GM12891 (cell line): ENCODE results near the gene MYF5. TPM values are rescaled to one million over a fixed set of nuclear protein-coding genes. Genes with fewer than 3 reads are reported as not detected.
"Not testable (repeated sequence)": the region's sequence is repeated elsewhere in the genome, so short reads cannot be mapped to it uniquely, and the experiment has no call there.

Source experiments
- DNase-seq: peaks from one replicate; pipeline ENCODE4 v3.0.0; 2011; ENCODE audit warnings: low spot score; ENCODE audit not compliant: insufficient read length
- FAIRE-seq: peaks from 2 replicates; lab custom pipeline; 2011; peaks lifted over from hg19 to GRCh38; lab: Jason Lieb, UNC
- PAX5 ChIP-seq: IDR thresholded peaks from 2 replicates; pipeline ENCODE4 v1.6.1; 2011; ENCODE audit warnings: low read length, moderate library complexity, mild to moderate bottlenecking; ENCODE audit not compliant: insufficient read depth, severe bottlenecking
- POLR2A ChIP-seq: IDR thresholded peaks from 2 replicates; pipeline ENCODE4 v1.6.1; 2011; ENCODE audit warnings: low read depth, low read length, control low read depth
- POLR2AphosphoS5 ChIP-seq: IDR thresholded peaks from 2 replicates; pipeline ENCODE4 v1.6.1; 2011; ENCODE audit warnings: low read depth, low read length, control low read depth
- POU2F2 ChIP-seq: IDR thresholded peaks from 2 replicates; pipeline ENCODE4 v1.6.1; 2011; ENCODE audit warnings: low read depth, mild to moderate bottlenecking, control low read depth, low read length, moderate library complexity
- SPI1 ChIP-seq: IDR thresholded peaks from 2 replicates; pipeline ENCODE4 v1.6.1; 2011; ENCODE audit warnings: low read depth, low read length, control low read depth
- TAF1 ChIP-seq: IDR thresholded peaks from 2 replicates; pipeline ENCODE4 v1.6.1; 2011; ENCODE audit warnings: low read depth, low read length, control low read depth
- polyA plus RNA-seq: library from polyadenylated mRNA; unstranded; fragments of >200 nt; gene quantifications from one replicate; pipeline ENCODE4 v1.2.1, GENCODE V29; 2012; ENCODE audit warnings: low read depth, missing spikeins, inconsistent platforms; ENCODE audit not compliant: missing spikeins

MYF5 gene
- polyA plus RNA-seq: not detected

- TF ChIP-seq PAX5: no peak
- TF ChIP-seq POLR2A: no peak
- no peak for TF ChIP-seq SPI1
- no peak for TF ChIP-seq TAF1
- no peak for TF ChIP-seq POU2F2
- TF ChIP-seq POLR2AphosphoS5: no peak
- no peak for DNase-seq
- no peak for FAIRE-seq
Measured at GRCh38 chr12:80716696-80717469, at the start of gene MYF5. Gene MYF5 (plus strand): TSS chr12:80716912. CDS start chr12:80717064, 152 bp downstream.

GRCh38 chr12:80670214-80670613 lies 46.5 kb upstream of the MYF5 start:
- TF ChIP-seq POU2F2: no peak
- no peak for TF ChIP-seq POLR2AphosphoS5
- TF ChIP-seq POLR2A: no peak
- TF ChIP-seq SPI1: no peak
- TF ChIP-seq TAF1: no peak
- TF ChIP-seq PAX5: no peak
- DNase-seq (no peak), FAIRE-seq (no peak)

GRCh38 chr12:80676042-80676636 lies 40.6 kb upstream of the MYF5 start:
- FAIRE-seq: not testable (repeated sequence)

GRCh38 chr12:80676856-80677255 lies 39.9 kb upstream of the MYF5 start:
- TF ChIP-seq SPI1: no peak
- TF ChIP-seq POLR2AphosphoS5: no peak
- TF ChIP-seq POU2F2: no peak
- TF ChIP-seq PAX5: no peak
- TF ChIP-seq TAF1: no peak
- FAIRE-seq (no peak), DNase-seq (no peak)

More at GRCh38 chr12:80676042-80676636, 40.6 kb upstream of the MYF5 start:
- DNase-seq: not testable (repeated sequence)

DNA sequence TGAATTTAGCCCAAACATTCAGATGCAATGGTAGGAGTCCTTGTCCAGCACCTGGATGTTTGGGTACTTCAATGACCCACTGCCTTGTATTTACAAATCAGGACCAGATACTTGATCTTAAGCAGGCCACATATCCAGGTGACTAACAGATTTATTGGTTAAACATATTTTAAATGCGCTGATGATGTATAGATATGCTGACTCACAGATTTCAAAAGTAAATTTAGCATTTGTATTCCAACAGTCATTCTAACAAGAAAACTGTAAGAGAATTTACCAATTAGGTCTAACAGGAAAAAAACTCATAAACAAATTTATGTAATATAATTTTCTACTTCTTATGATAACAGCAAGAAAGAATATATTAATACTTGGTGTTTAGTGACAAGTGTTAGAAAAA lies 38.7 kb upstream of the MYF5 start:
- DNase-seq (no peak), FAIRE-seq (no peak)
- TF ChIP-seq POLR2A (no peak), SPI1 (no peak), TAF1 (no peak), POU2F2 (no peak), PAX5 (no peak), POLR2AphosphoS5 (no peak)

GRCh38 chr12:80679346-80680131 lies 37.2 kb upstream of the MYF5 start:
- no peak for FAIRE-seq
- DNase-seq: no peak
- TF ChIP-seq POU2F2 (no peak), POLR2A (no peak), POLR2AphosphoS5 (no peak), TAF1 (no peak), SPI1 (no peak), PAX5 (no peak)

DNA sequence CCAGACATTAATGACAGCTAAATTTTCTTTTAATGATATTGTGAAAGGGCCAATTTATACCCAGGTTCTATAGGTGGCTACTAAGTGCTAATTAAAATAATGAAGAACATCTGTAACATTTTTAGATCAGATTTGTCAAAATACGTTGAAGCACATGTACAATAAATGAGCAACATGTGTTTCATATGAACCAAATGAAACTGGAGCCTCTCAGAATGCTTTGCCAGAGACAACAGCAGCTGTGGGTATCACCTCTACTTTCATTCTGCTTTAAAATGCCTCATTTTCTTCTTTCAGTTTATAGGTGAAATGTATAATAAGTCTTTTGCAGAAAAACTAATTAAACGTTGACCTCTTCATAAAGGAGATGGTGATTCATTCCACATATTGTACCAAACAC lies 35.4 kb upstream of the MYF5 start:
- no peak for DNase-seq
- no peak for TF ChIP-seq POLR2AphosphoS5
- TF ChIP-seq SPI1: no peak
- no peak for TF ChIP-seq POLR2A
- no peak for TF ChIP-seq POU2F2
- no peak for TF ChIP-seq PAX5
- no peak for TF ChIP-seq TAF1
- no peak for FAIRE-seq

GRCh38 chr12:80681786-80682185 lies 34.9 kb upstream of the MYF5 start:
- TF ChIP-seq PAX5: no peak
- TF ChIP-seq SPI1: no peak
- TF ChIP-seq POU2F2: no peak
- no peak for TF ChIP-seq TAF1
- TF ChIP-seq POLR2AphosphoS5: no peak
- TF ChIP-seq POLR2A: no peak
- FAIRE-seq (no peak), DNase-seq (no peak)

GRCh38 chr12:80684077-80684495 lies 32.6 kb upstream of the MYF5 start:
- FAIRE-seq (no peak), DNase-seq (no peak)
- TF ChIP-seq POLR2AphosphoS5 (no peak), POLR2A (no peak), PAX5 (no peak), POU2F2 (no peak), TAF1 (no peak), SPI1 (no peak)
